Measurements from ENCODE around the gene PXT1. TPM values are rescaled to one million over a fixed set of nuclear protein-coding genes. Genes with fewer than 3 reads are reported as not detected.

The PXT1 gene
- total and polyA plus RNA-seq, 9 of the 15 experiments (the other 6 are each of a cell fraction or from before 2014, with no cell fraction given) = 0.09 to 0.11 (median 0.10) TPM; not detected in 5

DNA sequence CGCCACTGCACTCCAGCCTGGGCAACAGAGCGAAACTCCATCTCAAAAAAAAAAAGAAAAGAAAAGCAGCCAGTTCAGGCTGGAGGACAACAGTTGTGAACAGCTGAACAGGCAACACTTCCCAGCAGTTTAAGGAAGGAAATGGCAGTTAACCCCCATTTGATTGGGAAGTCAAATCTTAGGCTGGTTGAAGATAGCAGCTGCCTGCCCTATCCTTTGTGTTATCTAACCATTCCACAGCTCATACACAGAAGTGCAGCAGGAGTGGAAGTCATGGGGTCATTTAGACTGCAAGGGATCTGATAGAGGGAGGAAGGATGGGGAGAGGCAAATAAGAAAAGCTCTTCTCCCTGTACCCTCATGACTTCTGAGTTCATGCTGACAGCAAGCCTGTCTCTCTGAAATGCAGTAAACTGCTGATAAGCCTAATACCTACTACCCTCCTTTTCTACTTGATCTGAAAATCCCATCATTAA, 35.4 kb upstream of the PXT1 start (continued):
- TF ChIP-seq HMGXB4 (CRISPR knock-in tag; IDR thresholded peaks at IDR 0.05) = no peak
- TF ChIP-seq ETV6 (IDR thresholded peaks at IDR 0.05; ENCODE audit: borderline replicate concordance in 1 of 2, low read depth in 2 of 2, low read length in 1 of 2) = peak; percentile 95 to 99
- no peak for TF ChIP-seq ETV6 (CRISPR knock-in tag; IDR thresholded peaks at IDR 0.05; ENCODE audit: borderline replicate concordance)
- TF ChIP-seq MNT (conservative IDR thresholded peaks at IDR 0.05) = 0 out of 4 replicates have a peak, but pooled peaks of 1 of the 2 experiments have one; percentile 40
- TF ChIP-seq, protein P1, sequence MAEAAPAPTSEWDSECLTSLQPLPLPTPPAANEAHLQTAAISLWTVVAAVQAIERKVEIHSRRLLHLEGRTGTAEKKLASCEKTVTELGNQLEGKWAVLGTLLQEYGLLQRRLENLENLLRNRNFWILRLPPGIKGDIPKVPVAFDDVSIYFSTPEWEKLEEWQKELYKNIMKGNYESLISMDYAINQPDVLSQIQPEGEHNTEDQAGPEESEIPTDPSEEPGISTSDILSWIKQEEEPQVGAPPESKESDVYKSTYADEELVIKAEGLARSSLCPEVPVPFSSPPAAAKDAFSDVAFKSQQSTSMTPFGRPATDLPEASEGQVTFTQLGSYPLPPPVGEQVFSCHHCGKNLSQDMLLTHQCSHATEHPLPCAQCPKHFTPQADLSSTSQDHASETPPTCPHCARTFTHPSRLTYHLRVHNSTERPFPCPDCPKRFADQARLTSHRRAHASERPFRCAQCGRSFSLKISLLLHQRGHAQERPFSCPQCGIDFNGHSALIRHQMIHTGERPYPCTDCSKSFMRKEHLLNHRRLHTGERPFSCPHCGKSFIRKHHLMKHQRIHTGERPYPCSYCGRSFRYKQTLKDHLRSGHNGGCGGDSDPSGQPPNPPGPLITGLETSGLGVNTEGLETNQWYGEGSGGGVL (CRISPR knock-in tag; IDR thresholded peaks at IDR 0.05) = no peak
- TF ChIP-seq ETV1 (tag; conservative IDR thresholded peaks at IDR 0.05; ENCODE audit: low read depth) = peak; percentile 68
- TF ChIP-seq YY1 (IDR thresholded peaks at IDR 0.05; ENCODE audit: borderline replicate concordance in 1 of 3, control insufficient read depth in 1 of 3, extremely low read depth in 1 of 3, insufficient read depth in 3 of 3, insufficient read length in 1 of 3, insufficient replicate concordance in 2 of 3, low read depth in 1 of 3, low read length in 2 of 3) = peak in 1 of 3 experiments; percentile 36
- no peak for TF ChIP-seq ZBED1 (IDR thresholded peaks at IDR 0.05)
- peak; percentile 52; the same call in 1 of the 2 replicates for TF ChIP-seq TOE1 (IDR thresholded peaks at IDR 0.05; ENCODE audit: borderline replicate concordance)
- no peak for TF ChIP-seq TOE1 (CRISPR knock-in tag; IDR thresholded peaks at IDR 0.05; ENCODE audit: borderline replicate concordance, low read depth)
- peak; percentile 84 for TF ChIP-seq EHMT2 (IDR thresholded peaks at IDR 0.05)
- no peak for TF ChIP-seq SETDB1 (IDR thresholded peaks at IDR 0.05; ENCODE audit: low read length)
- no peak for TF ChIP-seq EZH2 (IDR thresholded peaks at IDR 0.05; ENCODE audit: borderline replicate concordance, low read depth, low read length)
- peak; percentile 48; the same call in 1 of the 2 replicates for TF ChIP-seq ZKSCAN8 (CRISPR knock-in tag; IDR thresholded peaks at IDR 0.05)
- TF ChIP-seq PHF20 (IDR thresholded peaks at IDR 0.05; ENCODE audit: partially characterized antibody) = no peak
- TF ChIP-seq L3MBTL2 (IDR thresholded peaks at IDR 0.05) = peak; percentile 41; the same call in 1 of the 2 replicates
- TF ChIP-seq NFIC (IDR thresholded peaks at IDR 0.05) = peak; percentile 83
- no peak for TF ChIP-seq XRCC4 (IDR thresholded peaks at IDR 0.05; ENCODE audit: extremely low read depth, insufficient read depth, insufficient read length)
- TF ChIP-seq GTF2B (IDR thresholded peaks at IDR 0.05; ENCODE audit: extremely low read depth, insufficient read length) = no peak
- TF ChIP-seq, protein P2, sequence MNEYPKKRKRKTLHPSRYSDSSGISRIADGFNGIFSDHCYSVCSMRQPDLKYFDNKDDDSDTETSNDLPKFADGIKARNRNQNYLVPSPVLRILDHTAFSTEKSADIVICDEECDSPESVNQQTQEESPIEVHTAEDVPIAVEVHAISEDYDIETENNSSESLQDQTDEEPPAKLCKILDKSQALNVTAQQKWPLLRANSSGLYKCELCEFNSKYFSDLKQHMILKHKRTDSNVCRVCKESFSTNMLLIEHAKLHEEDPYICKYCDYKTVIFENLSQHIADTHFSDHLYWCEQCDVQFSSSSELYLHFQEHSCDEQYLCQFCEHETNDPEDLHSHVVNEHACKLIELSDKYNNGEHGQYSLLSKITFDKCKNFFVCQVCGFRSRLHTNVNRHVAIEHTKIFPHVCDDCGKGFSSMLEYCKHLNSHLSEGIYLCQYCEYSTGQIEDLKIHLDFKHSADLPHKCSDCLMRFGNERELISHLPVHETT (CRISPR knock-in tag; conservative IDR thresholded peaks at IDR 0.05 in 1 of 2, IDR thresholded peaks at IDR 0.05 in 1 of 2) = peak in 1 of 2 experiments; percentile 79; a peak in 2 of 4 replicates
